ENCODE measurements around the gene RPS10.

The RPS10 gene

DNA sequence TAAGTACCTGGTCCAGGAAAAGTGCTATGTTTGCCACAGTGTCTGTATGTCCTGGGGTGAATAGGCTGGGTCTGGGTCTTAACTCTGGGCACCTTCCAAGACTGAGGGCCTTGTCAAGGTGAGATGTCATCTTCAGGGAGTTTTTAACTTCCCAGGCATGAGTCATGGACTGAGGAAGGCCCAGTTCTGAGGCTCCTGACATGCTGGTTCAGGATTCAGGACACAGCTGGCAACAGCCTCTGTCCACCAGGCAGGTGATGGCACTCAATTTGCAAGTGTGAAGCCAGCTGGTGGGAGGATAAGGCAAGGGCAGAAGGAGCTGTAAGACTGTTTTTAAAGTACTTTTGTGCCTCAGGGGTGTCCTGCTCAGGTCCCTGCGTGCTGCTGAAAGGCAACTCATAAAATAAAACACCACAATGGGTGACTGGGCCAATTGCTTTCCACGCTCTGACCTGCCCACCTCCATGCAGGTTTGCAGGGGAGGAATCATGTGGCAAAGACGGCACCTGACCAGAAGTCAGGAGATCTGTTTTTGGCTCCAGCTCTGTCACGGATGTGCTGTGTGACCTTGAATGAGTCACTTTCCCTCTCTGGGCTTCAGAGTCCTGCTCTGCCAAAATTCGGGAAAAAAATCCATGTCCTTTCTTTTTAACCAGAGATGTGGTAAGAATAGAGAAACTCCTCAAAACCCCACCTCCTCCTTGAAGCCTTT is 35.1 kb upstream of the RPS10 start:
- no peaks in the 10 kb centered on the region for H3K27me3 ChIP-seq (ENCODE audit: low read depth)
- no peak overlapping the region for H3K4me3 ChIP-seq
- DNase-seq (ENCODE audit: low spot score in 2 of 2) = no peak
- no peaks in the 10 kb centered on the region for H3K36me3 ChIP-seq (replicated peaks)
- in situ Hi-C loops (cut with MboI; ENCODE audit: low sequenced_read_pairs) = no loop called here
- H3K4me1 ChIP-seq = peaks cover 5% of the 10 kb centered on the region
- no peaks in the 10 kb centered on the region for H3K9me3 ChIP-seq

DNA sequence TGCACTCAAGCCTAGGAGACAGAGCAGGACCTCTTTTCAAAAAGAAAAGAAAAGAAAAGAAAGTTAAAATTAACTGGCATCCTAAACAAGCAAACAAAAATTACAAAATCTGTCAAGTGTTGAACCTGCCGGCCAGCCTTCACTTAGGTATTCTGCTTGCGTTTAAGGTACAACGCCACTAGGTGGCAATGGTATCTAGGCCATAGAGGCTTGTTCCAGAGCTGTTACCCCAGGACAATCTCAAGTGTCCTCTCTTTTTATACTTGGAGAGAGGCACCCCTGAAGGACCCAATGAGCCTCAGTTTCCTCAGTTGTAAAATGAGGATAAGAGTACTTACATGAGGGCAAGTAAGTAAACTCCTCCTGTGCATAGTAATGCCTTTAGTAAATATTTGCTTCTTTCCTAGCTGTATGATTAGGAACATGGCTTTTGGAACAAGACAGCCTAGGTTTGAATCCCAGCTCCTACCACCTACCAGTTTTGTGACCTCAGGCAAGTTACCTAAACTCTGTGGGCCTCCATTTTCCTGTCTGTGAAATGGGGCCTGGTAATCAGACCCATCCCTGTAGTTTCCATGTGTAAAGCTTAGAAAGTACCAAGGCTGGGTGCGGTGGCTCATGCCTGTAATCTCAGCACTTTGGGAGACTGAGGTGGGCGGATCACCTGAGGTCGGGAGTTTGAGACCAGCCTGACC is 34.2 kb upstream of the RPS10 start:
- no peaks in the 10 kb centered on the region for H3K9me3 ChIP-seq
- no peak overlapping the region for H3K4me3 ChIP-seq
- no peaks in the 10 kb centered on the region for H3K27me3 ChIP-seq (ENCODE audit: low read depth)
- no peaks in the 10 kb centered on the region for H3K36me3 ChIP-seq (replicated peaks)
- in situ Hi-C loops (cut with MboI; ENCODE audit: low sequenced_read_pairs) = no loop called here
- peaks cover 5% of the 10 kb centered on the region for H3K4me1 ChIP-seq
- peak; percentile 41 to 57 for DNase-seq (ENCODE audit: low spot score in 2 of 2)

DNA sequence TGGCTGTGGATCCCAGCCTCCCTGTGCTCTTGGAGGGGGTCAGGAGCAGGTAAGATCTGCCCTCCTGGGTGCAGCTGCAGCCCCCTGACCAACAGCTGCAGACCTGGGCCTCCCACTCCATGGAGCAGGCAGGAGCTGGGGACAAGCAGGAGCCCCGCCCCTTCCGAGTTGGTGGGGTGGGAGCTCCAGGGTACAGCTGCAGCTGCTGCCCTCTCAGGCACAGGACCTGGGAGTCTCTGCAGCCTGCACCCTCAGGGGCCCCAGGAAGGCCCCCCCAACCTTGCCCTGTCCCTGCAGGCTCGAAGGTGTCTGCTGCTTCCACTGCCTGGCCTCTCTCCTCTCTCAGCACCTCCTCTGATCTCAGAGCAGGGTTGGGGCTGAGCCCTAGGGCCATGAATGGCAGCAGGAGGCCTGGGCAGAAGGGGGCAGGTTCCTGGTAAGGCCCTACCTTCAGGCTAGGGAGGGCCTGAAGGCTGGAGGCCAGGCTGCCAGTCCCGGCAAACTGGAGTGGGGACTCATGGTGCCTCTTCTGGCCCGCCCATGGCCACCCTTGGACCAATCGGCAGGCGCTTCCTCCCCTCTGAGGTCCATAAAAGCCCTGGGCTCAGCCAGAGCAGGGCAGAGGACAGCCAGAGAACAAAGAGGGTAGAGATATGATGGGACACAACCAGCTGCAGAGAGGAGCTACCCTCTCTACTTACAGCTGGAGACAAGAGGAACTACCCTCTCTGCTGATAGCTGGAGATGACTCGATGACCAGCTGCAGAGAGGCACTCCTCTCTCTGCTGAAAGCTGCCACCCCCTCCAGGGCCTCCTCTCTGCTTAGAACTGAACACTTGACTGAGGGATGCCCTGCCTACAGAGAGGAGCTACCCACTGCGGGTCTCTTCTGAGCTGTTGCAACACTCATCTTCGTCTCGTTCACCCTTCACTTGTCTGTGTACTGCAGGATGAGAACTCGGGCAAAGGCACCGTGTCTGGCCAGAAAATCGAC is 32.2 kb upstream of the RPS10 start:
- Histone ChIP-seq H3K9me3 (no peaks in the 10 kb centered on the region), H3K4me3 (no peak overlapping the region), H3K27me3 (ENCODE audit: low read depth) (no peaks in the 10 kb centered on the region), H3K36me3 (replicated peaks) (no peaks in the 10 kb centered on the region), H3K4me1 (peaks cover 5% of the 10 kb centered on the region)
- DNase-seq (ENCODE audit: low spot score in 2 of 2) = no peak
- in situ Hi-C loops (cut with MboI; ENCODE audit: low sequenced_read_pairs) = no loop called here

DNA sequence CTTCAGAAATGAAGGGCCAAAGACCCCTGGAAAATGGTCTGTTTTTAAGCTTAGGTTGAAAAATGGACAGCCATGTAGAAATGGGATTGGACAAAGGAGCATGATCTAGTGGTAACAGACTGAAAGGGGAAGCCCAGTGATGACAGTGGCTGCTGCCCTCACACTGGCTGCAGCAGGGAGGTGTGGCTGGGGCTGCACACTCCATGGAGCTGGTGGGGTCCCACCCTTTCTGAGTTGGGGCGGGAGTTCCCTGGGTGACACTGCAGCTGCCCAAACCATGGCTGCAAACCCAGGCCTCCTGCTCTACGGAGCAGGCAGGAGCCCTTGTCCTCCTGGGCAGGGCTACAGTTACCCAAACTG is 31.5 kb upstream of the RPS10 start:
- H3K4me1 ChIP-seq = peaks cover 2% of the 10 kb centered on the region; the same call in 1 of the 2 replicates
- no peak overlapping the region for H3K4me3 ChIP-seq
- no peak for DNase-seq (ENCODE audit: low spot score in 2 of 2)
- no peaks in the 10 kb centered on the region for H3K9me3 ChIP-seq
- no peaks in the 10 kb centered on the region for H3K27me3 ChIP-seq (ENCODE audit: low read depth)
- no peaks in the 10 kb centered on the region for H3K36me3 ChIP-seq (replicated peaks)
- in situ Hi-C loops (cut with MboI; ENCODE audit: low sequenced_read_pairs) = no loop called here

- no peaks in the 10 kb centered on the region for H3K36me3 ChIP-seq (replicated peaks)
- in situ Hi-C loops (cut with MboI; ENCODE audit: low sequenced_read_pairs) = no loop called here
- no peak for DNase-seq (ENCODE audit: low spot score in 2 of 2)
- no peaks in the 10 kb centered on the region for H3K4me1 ChIP-seq
- no peaks in the 10 kb centered on the region for H3K9me3 ChIP-seq
- no peaks in the 10 kb centered on the region for H3K27me3 ChIP-seq (ENCODE audit: low read depth)
- H3K4me3 ChIP-seq = no peak overlapping the region
Measured at GRCh38 chr6:34455831-34456230, 30.0 kb upstream of the RPS10 start.

DNA sequence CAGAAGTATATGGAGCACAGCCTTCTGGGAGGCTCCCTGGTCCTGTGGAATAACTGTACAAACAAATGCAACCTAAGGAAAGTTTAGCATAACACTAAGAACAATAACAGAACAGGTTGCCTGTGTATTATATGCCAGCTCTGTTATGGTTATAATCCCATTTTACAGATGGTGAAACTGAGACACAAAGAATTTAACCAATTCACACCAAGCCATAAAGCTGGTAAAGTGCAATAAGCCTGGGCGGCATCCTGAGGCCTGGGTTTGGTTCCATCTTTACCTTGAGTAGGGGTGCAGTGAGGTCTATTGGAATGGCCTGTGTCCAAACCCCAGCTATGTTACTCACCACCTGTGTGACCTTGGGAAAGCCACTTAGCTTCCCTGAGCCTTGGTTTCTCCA is 25.3 kb upstream of the RPS10 start:
- H3K27me3 ChIP-seq (ENCODE audit: low read depth) = no peaks in the 10 kb centered on the region
- H3K9me3 ChIP-seq = no peaks in the 10 kb centered on the region
- DNase-seq (ENCODE audit: low spot score in 2 of 2) = no peak
- no peaks in the 10 kb centered on the region for H3K36me3 ChIP-seq (replicated peaks)
- H3K4me1 ChIP-seq = peaks cover 8% of the 10 kb centered on the region
- no peak overlapping the region for H3K4me3 ChIP-seq
- in situ Hi-C loops (cut with MboI; ENCODE audit: low sequenced_read_pairs) = no loop called here

- Histone ChIP-seq H3K4me3 (no peak overlapping the region), H3K9me3 (no peaks in the 10 kb centered on the region), H3K4me1 (peaks cover 8% of the 10 kb centered on the region), H3K36me3 (replicated peaks) (no peaks in the 10 kb centered on the region), H3K27me3 (ENCODE audit: low read depth) (no peaks in the 10 kb centered on the region)
- peak in 1 of 2 experiments; percentile 43 for DNase-seq (ENCODE audit: low spot score in 2 of 2)
- in situ Hi-C loops (cut with MboI; ENCODE audit: low sequenced_read_pairs) = no loop called here
Measured at GRCh38 chr6:34447910-34448309, 22.0 kb upstream of the RPS10 start.

DNA sequence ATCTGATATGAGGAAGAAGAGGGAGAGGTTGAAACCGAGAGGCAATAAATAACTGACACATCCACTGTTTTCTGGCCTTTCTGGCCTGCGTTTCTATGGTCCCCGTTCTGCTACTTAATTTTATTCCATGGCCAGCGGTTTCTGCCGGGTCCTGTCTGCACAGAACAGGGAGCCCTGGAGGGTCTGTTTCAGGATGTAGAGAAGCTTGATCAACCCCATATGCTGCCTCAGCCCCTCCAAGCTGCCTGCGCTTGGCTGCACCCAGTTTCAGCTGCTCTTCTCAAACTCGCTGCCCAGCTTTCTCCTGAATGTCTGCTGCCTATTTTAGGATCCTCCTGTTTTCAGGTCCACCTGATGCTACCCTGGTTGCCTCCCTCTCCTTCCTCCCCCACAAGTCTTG is 21.5 kb upstream of the RPS10 start:
- in situ Hi-C loops (cut with MboI; ENCODE audit: low sequenced_read_pairs) = no loop called here
- no peak for DNase-seq (ENCODE audit: low spot score in 2 of 2)
- H3K4me3 ChIP-seq = no peak overlapping the region
- H3K4me1 ChIP-seq = peaks cover 8% of the 10 kb centered on the region
- no peaks in the 10 kb centered on the region for H3K9me3 ChIP-seq
- H3K36me3 ChIP-seq (replicated peaks) = no peaks in the 10 kb centered on the region
- no peaks in the 10 kb centered on the region for H3K27me3 ChIP-seq (ENCODE audit: low read depth)

DNA sequence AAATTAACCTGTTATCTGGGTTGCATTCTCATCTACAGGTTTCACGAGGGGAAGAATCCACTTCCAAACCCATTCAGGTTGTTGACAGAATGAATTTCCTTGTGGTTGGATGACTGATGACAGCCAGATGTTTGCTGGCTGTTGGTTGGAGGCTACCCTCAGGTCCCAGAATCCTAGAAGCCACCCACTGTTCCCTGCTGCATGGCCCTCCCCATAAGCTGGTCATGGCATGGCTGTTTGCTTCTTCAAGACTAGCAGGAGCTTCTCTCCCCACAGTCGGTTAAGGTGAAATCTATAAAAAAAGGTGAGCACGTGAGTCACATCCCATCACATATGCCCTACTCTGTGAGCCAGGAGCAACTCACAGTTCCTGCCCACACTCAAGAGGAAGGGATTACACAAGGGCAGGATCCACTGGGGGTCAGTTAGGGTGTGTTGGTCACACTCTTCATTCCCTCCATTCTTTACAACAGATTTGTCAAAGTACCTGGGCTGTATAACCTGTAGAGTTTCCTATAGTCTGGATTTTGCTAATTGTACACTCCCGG is 19.5 kb upstream of the RPS10 start:
- Histone ChIP-seq H3K27me3 (ENCODE audit: low read depth) (no peaks in the 10 kb centered on the region), H3K4me1 (peaks cover 8% of the 10 kb centered on the region), H3K36me3 (replicated peaks) (no peaks in the 10 kb centered on the region), H3K9me3 (no peaks in the 10 kb centered on the region), H3K4me3 (no peak overlapping the region)
- DNase-seq (ENCODE audit: low spot score in 2 of 2) = no peak
- in situ Hi-C loops (cut with MboI; ENCODE audit: low sequenced_read_pairs) = no loop called here

- Histone ChIP-seq H3K9me3 (no peaks in the 10 kb centered on the region), H3K4me3 (no peak overlapping the region), H3K36me3 (replicated peaks) (no peaks in the 10 kb centered on the region), H3K27me3 (ENCODE audit: low read depth) (no peaks in the 10 kb centered on the region), H3K4me1 (no peaks in the 10 kb centered on the region)
- in situ Hi-C loops (cut with MboI; ENCODE audit: low sequenced_read_pairs) = no loop called here
- no peak for DNase-seq (ENCODE audit: low spot score in 2 of 2)
Measured at GRCh38 chr6:34441526-34441925, 15.7 kb upstream of the RPS10 start.

DNA sequence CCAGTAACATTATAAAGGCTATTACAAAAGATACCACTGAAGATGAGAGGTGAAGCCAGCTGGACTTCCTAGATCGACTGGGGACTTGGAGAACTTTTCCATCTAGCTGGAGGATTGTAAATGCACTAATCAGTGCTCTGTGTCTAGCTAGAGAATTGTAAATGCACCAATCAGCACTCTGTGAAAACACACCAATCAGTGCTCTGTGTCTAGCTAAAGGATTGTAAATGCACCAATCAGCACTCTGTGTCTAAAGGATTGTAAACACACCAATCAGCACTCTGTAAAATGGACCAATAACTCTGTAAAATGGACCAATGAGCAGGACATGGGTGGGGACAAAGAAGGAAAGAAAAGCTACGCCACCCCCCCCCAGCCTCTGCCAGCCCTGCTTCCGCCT is 13.6 kb upstream of the RPS10 start:
- DNase-seq (ENCODE audit: low spot score in 2 of 2) = no peak
- in situ Hi-C loops (cut with MboI; ENCODE audit: low sequenced_read_pairs) = no loop called here
- no peaks in the 10 kb centered on the region for H3K27me3 ChIP-seq (ENCODE audit: low read depth)
- H3K9me3 ChIP-seq = no peaks in the 10 kb centered on the region
- H3K4me3 ChIP-seq = no peak overlapping the region
- no peaks in the 10 kb centered on the region for H3K4me1 ChIP-seq
- H3K36me3 ChIP-seq (replicated peaks) = no peaks in the 10 kb centered on the region

DNA sequence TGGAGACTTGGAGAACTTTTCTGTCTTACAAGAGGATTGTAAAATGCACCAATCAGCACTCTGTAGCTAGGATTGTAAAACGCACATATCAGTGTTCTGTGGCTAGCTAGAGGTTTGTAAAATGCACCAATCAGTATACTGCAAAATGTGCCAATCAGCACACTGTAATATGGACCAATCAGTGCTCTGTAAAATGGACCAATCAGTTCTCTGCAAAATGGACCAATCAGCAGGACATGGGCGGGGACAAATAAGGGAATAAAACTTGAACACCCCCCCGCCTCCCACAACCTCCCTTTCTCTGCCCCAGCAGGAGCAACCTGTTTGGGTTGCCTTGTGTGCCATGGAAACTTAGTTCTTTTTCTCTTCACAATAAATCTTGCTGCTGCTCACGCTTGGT is 12.8 kb upstream of the RPS10 start:
- no peaks in the 10 kb centered on the region for H3K27me3 ChIP-seq (ENCODE audit: low read depth)
- H3K4me3 ChIP-seq = no peak overlapping the region
- no peaks in the 10 kb centered on the region for H3K4me1 ChIP-seq
- no peaks in the 10 kb centered on the region for H3K9me3 ChIP-seq
- no peaks in the 10 kb centered on the region for H3K36me3 ChIP-seq (replicated peaks)
- in situ Hi-C loops (cut with MboI; ENCODE audit: low sequenced_read_pairs) = no loop called here
- DNase-seq (ENCODE audit: low spot score in 2 of 2) = no peak

- Histone ChIP-seq H3K36me3 (replicated peaks) (no peaks in the 10 kb centered on the region), H3K4me3 (no peak overlapping the region), H3K4me1 (no peaks in the 10 kb centered on the region), H3K27me3 (ENCODE audit: low read depth) (no peaks in the 10 kb centered on the region), H3K9me3 (no peaks in the 10 kb centered on the region)
- no peak for DNase-seq (ENCODE audit: low spot score in 2 of 2)
- in situ Hi-C loops (cut with MboI; ENCODE audit: low sequenced_read_pairs) = no loop called here
Measured at GRCh38 chr6:34437644-34437970, 11.7 kb upstream of the RPS10 start.
